ENCODE measurements around the gene TERB1.

Gene TERB1

GRCh38 chr16:66801320-66802105 is at the start of gene TERB1:
Gene TERB1, minus strand, starts transcription at chr16:66801584. Its CDS starts 4,786 bp downstream, at chr16:66796798.
- DNase-seq (ENCODE audit: low spot score) = no peak

- no peak for DNase-seq (ENCODE audit: low spot score)
These were observed 48.9 kb upstream of the TERB1 start for GRCh38 chr16:66850115-66850815.

- no peak for DNase-seq (ENCODE audit: low spot score)
These were observed 48.2 kb upstream of the TERB1 start for GRCh38 chr16:66849549-66849948.

GRCh38 chr16:66849021-66849420 is 47.6 kb upstream of the TERB1 start:
- no peak for DNase-seq (ENCODE audit: low spot score)

- DNase-seq (ENCODE audit: low spot score) = no peak
These were observed 46.8 kb upstream of the TERB1 start for GRCh38 chr16:66848172-66848571.

GRCh38 chr16:66847533-66848067 is 46.2 kb upstream of the TERB1 start:
- DNase-seq (ENCODE audit: low spot score) = no peak

GRCh38 chr16:66846831-66847230 is 45.4 kb upstream of the TERB1 start:
- DNase-seq (ENCODE audit: low spot score) = no peak

GRCh38 chr16:66846266-66846665 is 44.9 kb upstream of the TERB1 start:
- no peak for DNase-seq (ENCODE audit: low spot score)

- DNase-seq (ENCODE audit: low spot score) = no peak
These were observed 44.4 kb upstream of the TERB1 start for GRCh38 chr16:66845791-66846221.

- no peak for DNase-seq (ENCODE audit: low spot score)
These were observed 43.7 kb upstream of the TERB1 start for GRCh38 chr16:66845080-66845410.

GRCh38 chr16:66844342-66845079 is 43.1 kb upstream of the TERB1 start, which contains the start of gene CA7:
Gene CA7, plus strand, starts transcription at chr16:66844414. Its CDS starts 74 bp downstream, at chr16:66844488.
- DNase-seq (ENCODE audit: low spot score) = no peak

- no peak for DNase-seq (ENCODE audit: low spot score)
These were observed 42.6 kb upstream of the TERB1 start for GRCh38 chr16:66844009-66844341.

GRCh38 chr16:66843191-66843590 is 41.8 kb upstream of the TERB1 start:
- DNase-seq (ENCODE audit: low spot score) = no peak

GRCh38 chr16:66842765-66843164 is 41.4 kb upstream of the TERB1 start:
- no peak for DNase-seq (ENCODE audit: low spot score)

GRCh38 chr16:66841366-66841765 is 40.0 kb upstream of the TERB1 start:
- DNase-seq (ENCODE audit: low spot score) = no peak

GRCh38 chr16:66840883-66841282 is 39.5 kb upstream of the TERB1 start:
- DNase-seq (ENCODE audit: low spot score) = no peak

GRCh38 chr16:66834746-66835145 is 33.4 kb upstream of the TERB1 start:
- no peak for DNase-seq (ENCODE audit: low spot score)

GRCh38 chr16:66832661-66833305 is 31.4 kb upstream of the TERB1 start:
- DNase-seq (ENCODE audit: low spot score) = no peak

GRCh38 chr16:66832190-66832589 is 30.8 kb upstream of the TERB1 start:
- no peak for DNase-seq (ENCODE audit: low spot score)

GRCh38 chr16:66830422-66831404 is 29.3 kb upstream of the TERB1 start, which contains the start of gene NAE1:
Gene NAE1, minus strand, starts transcription at chr16:66830976. Its CDS starts 77 bp downstream, at chr16:66830899.
- peak; percentile 89 for DNase-seq (ENCODE audit: low spot score)

GRCh38 chr16:66824006-66824405 is 22.6 kb upstream of the TERB1 start:
- DNase-seq (ENCODE audit: low spot score) = no peak

All from CD4-positive, alpha-beta T cell treated with Interleukin-15 for 4 hours (primary cell).